DMS53 (cell line): Measurements from ENCODE around the gene ARHGEF4.
"Not testable (repeated sequence)": the region's sequence is repeated elsewhere in the genome, so short reads cannot be mapped to it uniquely, and the experiment has no call there.

Source experiments
- DNase-seq: peaks from one replicate; lab custom pipeline; 2025; lab: John Stamatoyannopoulos, UW

Gene ARHGEF4

DNA sequence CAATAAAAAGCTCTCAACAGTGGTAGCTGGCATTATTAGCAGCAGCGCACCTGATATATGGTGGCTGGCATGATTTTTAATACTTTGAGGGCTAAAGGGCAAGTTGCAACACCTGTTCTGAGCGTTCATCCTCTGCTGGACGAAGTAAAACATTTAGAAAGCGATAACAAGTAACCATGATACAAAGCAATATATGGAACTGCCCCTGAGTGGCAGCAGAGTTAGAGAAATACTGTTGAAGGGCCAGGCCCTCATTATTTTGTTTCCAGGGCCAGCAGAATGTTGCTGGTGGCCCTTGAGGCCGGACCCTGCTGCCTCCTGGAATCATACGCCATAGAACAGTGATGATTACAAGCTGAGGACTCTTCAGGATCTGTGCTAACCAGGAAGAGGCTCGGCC, 47.8 kb downstream of the ARHGEF4 start:
- DNase-seq: peak; percentile 33

DNA sequence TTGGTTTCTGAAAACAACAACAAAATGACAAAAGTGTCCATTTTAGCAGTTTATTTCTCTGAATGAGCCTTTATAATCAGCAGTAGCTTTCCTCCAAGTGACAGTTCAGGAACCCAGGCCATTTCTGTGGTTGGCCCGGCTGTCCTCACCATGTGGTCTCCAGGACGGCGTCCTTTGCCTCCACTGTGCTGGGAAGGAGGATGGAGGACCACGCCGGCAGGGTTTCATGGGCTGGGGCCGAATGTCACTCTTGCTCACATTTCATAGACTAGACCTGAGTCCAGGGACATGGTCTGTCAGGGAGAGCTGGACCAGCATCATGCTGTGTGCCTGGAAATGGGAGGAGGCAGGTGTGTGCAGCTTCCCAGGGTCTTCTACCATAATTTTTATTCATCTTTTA, 50.9 kb downstream of the ARHGEF4 start:
- DNase-seq: no peak

- DNase-seq: no peak
Observed at GRCh38 chr2:130890941-130891669, 54.4 kb downstream of the ARHGEF4 start.

DNA sequence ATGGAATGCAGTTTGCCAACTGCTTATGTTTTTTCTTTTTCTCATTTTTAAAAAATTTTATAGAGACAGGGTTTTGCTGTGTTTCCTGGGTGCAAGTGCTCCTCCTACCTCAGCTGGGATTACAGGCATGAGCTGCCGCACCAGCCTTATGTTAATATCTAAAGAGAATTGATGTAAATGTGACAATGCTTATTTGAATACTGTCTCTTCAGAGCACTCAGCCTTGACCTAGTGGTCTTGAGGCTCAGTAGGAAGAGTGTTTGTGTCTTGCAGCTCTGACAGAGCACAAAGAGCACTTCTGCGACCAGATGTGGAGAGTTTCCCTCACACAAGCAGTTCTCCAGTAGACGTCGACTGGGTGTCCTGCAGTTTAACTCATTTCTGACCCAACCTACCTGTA, 55.3 kb downstream of the ARHGEF4 start:
- no peak for DNase-seq

GRCh38 chr2:130892793-130893785, 56.4 kb downstream of the ARHGEF4 start:
- no peak for DNase-seq

- no peak for DNase-seq
Observed at GRCh38 chr2:130894326-130894942, 57.7 kb downstream of the ARHGEF4 start.

GRCh38 chr2:130896813-130897212, 60.1 kb downstream of the ARHGEF4 start:
- no peak for DNase-seq

DNA sequence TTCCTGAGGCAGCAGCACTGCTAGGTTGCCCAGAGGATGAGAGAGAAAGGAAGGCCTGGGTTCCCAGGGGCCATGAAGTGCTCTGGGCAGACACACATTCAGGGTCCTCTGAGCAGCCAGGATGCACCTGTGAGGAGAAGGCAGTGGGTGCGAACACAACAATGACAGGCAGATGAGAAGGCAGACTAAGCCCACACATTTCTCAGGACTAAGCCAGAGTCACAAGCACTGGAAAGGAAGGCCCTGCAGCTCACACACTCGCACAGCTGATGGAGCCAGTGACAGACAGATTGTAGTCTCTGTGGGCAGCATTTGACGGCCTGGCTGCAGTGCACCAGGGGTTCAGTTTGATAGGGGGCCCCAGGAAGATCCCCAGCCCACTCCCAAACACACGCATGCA, 61.8 kb downstream of the ARHGEF4 start:
- DNase-seq: no peak

GRCh38 chr2:130899306-130899705, 62.6 kb downstream of the ARHGEF4 start:
- no peak for DNase-seq

- DNase-seq: no peak
Observed at GRCh38 chr2:130901061-130901460, 64.3 kb downstream of the ARHGEF4 start.

GRCh38 chr2:130901626-130902025, 64.9 kb downstream of the ARHGEF4 start:
- not testable (repeated sequence) for DNase-seq

- DNase-seq: no peak
Observed at GRCh38 chr2:130908832-130909231, 72.1 kb downstream of the ARHGEF4 start.

DNA sequence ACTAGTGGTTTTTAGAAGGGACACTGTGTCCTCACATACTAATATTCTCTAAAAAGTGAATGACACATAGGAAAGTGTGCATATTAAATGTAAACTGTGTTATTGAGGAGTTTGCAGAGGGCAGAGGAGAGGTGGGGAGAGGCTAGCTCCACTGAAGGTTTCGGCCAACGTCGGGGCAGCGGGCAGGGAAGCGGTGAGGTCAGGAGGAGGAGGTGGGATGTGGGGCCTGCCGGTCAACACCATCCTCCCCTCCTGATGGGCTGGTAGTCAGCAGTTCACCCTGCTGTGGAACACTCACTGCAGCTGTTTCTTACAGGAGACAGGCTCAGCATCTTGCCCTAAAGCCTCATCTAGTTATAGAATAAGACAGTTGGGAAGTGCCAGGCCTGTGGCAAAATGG, 74.2 kb downstream of the ARHGEF4 start:
- no peak for DNase-seq

GRCh38 chr2:130911482-130911881, 74.8 kb downstream of the ARHGEF4 start:
- DNase-seq: no peak

- no peak for DNase-seq
Observed at GRCh38 chr2:130911996-130912395, 75.3 kb downstream of the ARHGEF4 start.

DNA sequence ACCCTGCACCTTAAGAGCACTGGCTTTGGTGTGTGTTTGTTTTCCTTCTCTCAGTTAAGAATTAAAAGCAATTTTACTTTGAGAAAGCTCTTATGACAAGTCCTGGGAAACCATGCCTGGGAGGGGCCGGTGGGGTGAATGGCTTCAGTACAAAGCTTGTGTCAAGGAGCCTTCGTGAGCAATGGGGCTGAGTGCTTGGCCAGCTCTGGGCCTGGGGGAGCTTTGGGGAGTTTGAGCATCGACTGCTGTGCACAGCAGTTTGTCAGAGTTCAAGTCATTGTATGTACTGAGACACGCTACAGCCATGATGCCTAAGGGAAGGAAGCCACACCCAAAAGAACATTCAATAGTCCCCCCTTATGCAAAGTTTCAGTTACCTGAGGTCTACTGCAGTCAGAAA, 75.8 kb downstream of the ARHGEF4 start:
- no peak for DNase-seq

DNA sequence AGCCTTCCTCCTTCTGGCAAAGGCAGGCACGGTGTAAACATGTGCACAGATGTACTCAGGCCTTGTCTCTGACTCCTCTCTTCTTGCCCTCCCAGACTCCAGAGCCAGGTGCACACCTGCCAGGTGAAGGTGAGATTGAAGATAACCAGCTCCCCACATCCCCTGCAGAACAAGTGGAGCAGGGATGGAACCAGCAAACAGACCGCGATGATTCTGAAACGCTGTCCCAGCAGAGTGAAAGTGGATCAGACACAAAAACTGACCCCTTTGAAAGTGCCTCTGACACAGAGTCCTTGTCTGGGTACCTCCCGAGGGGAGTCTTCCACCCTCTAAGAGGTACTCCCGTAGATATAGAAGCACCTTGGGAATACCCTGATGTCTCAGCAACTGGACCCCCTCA, 77.2 kb downstream of the ARHGEF4 start:
- no peak for DNase-seq

DNA sequence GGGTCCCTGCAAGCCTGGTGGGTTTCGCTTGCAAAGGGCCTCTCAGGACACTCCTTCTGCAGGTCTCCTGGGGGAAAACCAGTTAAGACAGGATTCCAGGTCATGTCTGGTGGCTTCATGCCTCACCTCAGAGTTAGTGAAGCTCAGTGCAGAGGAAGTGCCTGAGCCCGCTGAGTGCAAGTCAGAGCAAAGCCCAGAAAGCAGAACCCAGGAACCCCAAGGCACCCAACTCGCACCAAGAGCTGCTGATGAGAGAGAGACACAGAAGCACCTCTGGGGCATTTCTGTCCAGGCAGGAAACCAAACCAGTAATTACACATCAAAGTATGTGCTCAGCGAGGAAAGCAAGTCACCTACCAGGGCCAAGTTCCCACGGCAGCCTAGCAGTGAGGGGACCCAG, 78.4 kb downstream of the ARHGEF4 start:
- DNase-seq: no peak

GRCh38 chr2:130915595-130916437, 79.1 kb downstream of the ARHGEF4 start:
- DNase-seq: no peak

GRCh38 chr2:130916438-130916705, 79.7 kb downstream of the ARHGEF4 start:
- DNase-seq: no peak

DNA sequence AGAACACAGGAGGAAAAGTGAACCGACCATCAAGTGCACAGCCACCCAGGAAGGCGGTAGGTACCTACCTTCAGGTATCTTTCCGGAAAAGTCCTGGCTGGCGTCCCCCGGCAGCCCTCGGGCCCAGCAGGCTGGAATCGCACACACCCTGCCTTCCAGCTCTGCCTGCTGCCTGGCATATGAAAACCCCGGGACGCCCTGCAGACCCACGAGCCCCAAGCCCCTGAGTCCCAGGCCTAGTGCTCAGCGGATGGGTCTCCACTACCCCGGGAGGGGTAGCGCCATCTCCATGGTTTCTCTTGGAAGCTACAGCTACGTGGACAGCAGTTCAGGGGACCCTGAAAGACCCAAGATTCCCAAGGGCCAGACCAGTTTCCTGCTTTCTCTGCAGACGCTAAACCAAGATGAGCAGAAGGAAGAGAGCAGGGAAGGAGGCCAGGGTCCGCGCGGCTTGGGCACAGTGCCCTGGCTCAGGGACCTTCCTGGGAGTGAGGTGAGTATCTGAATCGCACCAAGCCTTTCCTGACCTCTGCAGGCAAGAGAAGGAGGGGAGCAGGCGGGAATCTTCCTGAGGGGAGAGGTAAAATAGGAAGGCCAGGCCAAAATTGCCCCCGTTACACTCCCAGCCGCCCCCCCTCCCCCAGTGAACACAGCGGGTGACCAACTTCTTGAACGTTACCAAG, 80.4 kb downstream of the ARHGEF4 start:
- no peak for DNase-seq
